Adrenal gland (tissue), 5 donors: Measurements from ENCODE around the gene CEACAM21.

Experiments
- CTCF ChIP-seq, 6 experiments: fragments of 450-650 bp in 4 of 6; fragments of 200-600 bp in 2 of 6; sonication (generic) in 1 of 6; IDR thresholded peaks; 1 replicate in 5 of 6; 2 replicates in 1 of 6; pipeline versions ENCODE4 v1.5.1 to v1.8.0; 2016 to 2021; ENCODE audit warnings: antibody characterized with exemption in 6 of 6, mild to moderate bottlenecking in 2 of 6, moderate library complexity in 1 of 6
- POLR2A ChIP-seq, 2 donors: fragments of 450-650 bp; IDR thresholded peaks; one replicate each; pipeline ENCODE4 v1.6.1; 2017; ENCODE audit warnings: antibody characterized with exemption in 2 of 2, mild to moderate bottlenecking in 2 of 2, moderate library complexity in 1 of 2
- donor health status: DM: no; HTN: no; CAD: no.

- TF ChIP-seq CTCF (IDR thresholded peaks at IDR 0.05) (no peak), POLR2A (IDR thresholded peaks at IDR 0.05) (no peak)
Measured at GRCh38 chr19:41542622-41543021, 33.3 kb upstream of the CEACAM21 start.
